Stimulated activated CD8-positive, alpha-beta memory T cell treated with anti-CD3 and anti-CD28 coated beads, Interleukin-4, amount 100 ng/mL, for 4 hours (primary cell): ENCODE data around the gene VWA5B1.

Source experiments
- DNase-seq, 2 donors: peaks; one replicate each; pipeline ENCODE4 v3.0.0-alpha.2; 2020; ENCODE audit warnings: low read depth in 2 of 2, low spot score in 1 of 2

VWA5B1 gene

DNA sequence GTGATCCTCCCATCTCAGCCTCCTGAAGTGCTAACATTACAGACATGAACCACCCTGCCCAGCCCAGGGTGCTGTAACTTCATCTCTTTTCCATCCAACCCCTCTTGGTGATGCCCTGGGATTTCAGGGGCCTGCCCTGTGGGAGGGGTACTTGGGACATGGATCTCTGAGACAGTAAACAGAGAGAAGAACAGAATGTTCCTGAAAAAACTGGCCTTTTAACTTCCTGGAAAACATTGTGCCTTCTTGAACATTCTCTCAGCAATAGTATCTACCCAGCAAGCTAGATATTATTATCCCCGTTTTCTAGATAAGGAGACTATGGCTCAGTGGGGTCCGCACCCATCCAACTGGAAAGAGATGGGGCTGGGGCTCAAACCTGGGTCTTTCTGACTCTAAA is 57.0 kb downstream of the VWA5B1 start:
- no peak for DNase-seq

DNA sequence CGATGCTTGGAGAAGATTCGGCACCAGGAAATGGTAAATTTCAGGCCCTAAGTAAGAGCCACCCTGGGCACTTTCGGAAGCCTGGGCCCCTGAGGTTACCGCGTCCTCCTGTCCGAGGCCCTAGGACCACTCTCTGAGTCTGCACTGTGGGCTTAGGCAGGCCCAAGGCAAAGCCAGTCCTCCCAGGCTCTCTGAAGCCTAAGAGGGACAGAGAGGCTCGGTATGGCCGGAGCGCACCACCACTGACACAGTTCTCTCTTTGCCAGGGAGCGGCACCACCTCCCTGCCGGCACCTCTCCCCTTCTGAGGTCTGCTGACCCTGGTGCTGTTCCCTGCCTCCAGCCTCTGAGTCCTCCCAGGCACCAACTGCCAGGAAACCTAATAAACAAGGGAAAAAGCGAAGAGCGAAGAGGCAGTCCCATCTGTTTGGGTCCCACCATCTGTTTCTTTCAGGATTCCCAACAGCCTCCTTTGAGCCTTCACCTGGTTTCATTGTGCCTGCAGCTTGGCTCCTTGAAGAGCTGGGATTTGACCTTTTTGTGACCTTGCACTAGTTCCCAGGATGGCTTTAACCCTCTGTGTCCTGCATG is 57.7 kb downstream of the VWA5B1 start:
- no peak for DNase-seq

GRCh38 chr1:20349561-20349960 is 58.9 kb downstream of the VWA5B1 start:
- DNase-seq: no peak

- DNase-seq: no peak
Observed at GRCh38 chr1:20349971-20350370, 59.3 kb downstream of the VWA5B1 start.

GRCh38 chr1:20350421-20350820 is 59.7 kb downstream of the VWA5B1 start:
- DNase-seq: no peak

GRCh38 chr1:20351911-20352701 is 61.4 kb downstream of the VWA5B1 start:
- DNase-seq: no peak

- no peak for DNase-seq
Observed at GRCh38 chr1:20353836-20354235, 63.2 kb downstream of the VWA5B1 start.

DNA sequence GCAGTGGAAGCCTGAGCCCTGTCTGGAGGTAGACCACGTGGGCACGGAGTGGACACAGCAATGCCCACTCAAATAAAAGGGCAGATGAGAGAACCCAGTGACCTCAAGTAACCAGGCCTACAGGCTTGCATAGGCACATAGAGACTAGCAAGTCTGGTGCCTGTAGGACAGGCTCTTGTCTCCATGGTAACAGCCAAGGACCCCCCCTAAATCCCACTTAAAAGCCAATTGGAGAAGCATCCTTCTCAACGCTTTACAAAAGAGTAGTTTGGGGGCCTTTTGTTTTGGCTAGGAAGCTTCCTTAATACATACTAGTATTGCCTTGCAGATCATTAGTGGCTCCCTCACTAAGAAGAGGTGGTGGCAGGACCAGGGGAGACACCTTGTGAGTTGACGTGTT is 63.9 kb downstream of the VWA5B1 start:
- no peak for DNase-seq

- DNase-seq: no peak
Observed at GRCh38 chr1:20355101-20355827, 64.6 kb downstream of the VWA5B1 start.

DNA sequence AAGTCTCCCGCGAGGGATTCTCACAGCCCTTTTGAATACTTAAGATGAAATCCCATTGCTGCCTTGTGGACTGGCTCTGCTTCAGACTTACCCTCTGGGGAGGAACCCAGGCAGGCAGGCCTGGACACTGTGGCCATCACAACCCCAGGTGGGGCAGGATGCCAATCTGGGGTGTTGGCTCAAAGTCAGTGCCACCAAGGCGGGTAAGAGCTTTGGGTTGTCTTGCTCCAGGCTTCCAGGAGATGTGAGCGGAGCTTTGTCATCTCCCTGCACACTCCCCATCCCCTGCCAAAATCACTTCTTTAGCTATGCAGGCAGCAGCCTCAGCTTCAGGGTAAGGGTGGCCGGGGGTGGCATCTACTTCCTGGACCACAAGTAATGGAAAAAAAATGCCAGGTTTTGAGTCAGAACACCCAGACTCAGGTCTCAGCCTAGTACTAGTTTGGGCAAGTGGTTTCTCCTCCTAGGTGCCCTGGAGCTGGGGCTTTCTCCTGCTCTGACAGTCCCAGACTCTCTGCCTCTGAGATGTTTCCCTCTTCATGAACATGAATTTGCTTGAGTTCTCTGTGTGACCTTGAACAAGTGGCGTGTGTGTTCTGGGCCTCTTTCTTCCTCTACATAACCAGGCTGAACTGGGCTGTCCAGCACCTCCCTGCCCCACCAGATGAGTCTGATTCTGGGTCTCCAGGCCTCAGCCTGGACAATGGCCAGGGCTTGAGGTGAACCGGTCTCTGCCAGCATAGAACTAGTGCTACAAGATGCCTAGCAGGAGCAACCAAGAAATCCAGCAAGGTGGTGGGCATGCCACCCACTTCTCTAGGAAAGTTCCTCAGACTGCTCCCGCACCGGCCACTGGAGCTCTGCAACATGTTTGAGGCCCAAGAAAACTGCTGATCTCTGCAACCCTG is 65.4 kb downstream of the VWA5B1 start:
- DNase-seq: no peak

GRCh38 chr1:20356850-20357459 is 66.3 kb downstream of the VWA5B1 start:
- DNase-seq: no peak

DNA sequence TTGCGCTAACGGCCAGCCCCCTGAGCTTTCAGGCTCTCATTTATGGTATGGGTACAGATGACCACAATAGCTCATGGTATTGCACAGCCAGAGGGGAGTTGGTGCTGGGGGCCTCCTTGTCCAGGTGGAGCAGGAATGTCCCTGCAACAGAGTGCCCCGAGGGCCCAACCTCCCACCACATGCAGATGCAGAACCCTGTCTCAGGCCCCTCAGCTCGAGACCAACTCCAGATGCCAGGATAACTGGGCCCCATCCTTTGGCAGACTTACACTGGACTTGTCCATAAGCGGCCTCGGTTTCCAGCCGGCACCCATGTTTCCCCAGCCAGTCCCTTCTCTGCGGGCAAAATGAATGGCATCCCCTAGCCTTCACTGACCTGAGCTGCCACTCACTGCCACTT is 67.1 kb downstream of the VWA5B1 start:
- DNase-seq: no peak

- no peak for DNase-seq
Observed at GRCh38 chr1:20358761-20359263, 68.1 kb downstream of the VWA5B1 start.

DNA sequence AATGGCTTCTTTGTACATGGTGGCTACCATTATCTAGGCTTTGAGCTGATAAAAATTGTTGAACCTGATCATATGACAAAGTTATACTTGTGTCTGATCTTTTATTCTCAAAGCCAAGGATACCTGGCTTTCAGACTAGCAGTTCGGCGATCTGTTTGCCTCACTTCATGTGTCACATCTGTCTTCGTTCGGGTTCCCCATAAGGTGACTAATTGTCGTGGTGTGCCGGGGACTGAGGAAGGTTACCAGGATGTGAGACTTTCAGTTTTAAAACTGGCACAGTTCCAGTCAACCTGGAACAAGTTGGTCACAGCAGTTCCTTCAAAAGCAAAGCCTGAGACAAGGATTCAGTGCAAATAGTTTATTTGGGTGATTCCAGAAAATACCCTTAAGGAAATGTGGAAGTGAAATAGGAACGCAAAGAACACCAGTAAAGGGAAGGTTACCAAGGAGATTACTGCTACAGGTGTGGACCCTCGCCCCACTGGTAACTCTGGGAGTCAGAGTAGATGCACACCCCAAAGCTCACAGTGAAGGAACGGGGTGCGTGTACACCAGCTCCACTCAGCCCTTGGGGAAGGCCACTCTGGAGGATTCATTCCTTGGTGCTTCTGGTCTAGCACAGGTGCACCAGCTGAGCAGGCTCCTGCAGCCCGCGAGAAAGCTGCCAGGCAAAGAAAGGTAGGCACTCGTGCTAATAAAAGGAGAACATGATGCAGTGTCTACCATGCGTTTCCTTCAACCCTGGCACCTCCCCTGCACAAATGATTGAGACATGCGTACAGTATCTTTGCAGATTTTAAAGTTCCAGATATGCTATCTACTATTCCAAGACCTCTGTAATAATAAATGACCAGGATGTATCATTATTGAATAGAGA is 69.0 kb downstream of the VWA5B1 start:
- no peak for DNase-seq

DNA sequence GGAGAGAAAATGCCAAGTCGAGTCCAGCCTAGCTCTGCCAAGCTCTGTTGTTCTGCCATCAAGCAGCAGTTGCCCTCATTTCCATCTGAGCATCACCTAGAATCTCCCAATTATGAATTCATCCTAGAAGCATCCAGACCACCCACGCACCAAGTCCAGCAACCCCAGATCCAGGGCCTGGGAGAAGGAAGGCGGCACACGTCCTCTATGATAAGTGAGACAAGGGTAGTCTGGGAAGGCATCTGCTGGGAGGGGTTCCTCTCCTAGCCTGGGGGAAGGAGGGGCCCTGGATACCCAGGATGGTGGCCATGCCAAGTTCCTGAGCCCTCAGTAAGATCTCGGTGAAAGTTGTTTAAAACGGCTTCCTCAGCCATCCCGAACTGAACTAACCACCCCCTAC is 70.7 kb downstream of the VWA5B1 start:
- no peak for DNase-seq

- DNase-seq: no peak
Observed at GRCh38 chr1:20361805-20362381, 71.2 kb downstream of the VWA5B1 start.

GRCh38 chr1:20362856-20363255 is 72.2 kb downstream of the VWA5B1 start:
- no peak for DNase-seq

DNA sequence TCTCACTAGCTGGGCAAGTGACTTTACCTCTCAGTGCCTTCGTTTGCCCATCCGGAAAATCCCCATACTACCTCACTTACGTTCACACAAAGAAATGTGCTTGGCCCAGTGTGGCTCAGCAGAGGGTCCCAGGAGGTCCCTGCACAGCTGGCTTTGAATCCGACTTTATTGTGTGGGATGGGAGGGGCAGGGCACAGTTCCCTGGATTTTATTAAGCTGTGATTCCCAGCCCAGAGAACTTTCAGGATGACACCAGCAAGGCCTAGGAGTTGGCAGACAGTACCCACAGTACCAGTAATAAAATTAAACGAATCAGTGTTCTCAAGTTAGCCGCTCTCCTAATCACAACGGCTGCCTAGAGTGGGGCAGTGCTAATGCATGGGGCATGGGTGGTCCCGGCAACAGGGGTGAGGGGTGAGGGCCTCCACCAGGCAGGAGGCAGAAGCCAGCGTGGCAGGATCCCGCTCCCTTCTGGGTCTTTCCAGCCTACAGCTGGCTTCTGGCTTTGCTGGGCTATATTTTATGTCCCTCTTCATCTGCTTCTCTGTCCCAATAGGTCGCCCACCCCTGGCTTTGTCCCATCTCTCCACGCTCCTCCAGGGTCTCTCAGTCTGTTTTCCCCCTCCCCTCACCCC is 74.9 kb downstream of the VWA5B1 start:
- no peak for DNase-seq

GRCh38 chr1:20366056-20366462 is 75.4 kb downstream of the VWA5B1 start:
- DNase-seq: no peak
